ENCODE data around the gene LIMA1. TPM values are rescaled to one million over a fixed set of nuclear protein-coding genes. Genes with fewer than 3 reads are reported as not detected.
A peak's percentile ranks its signal among the peaks of the same experiment; 100 is the strongest.
"Not testable (repeated sequence)": the region's sequence is repeated elsewhere in the genome, so short reads cannot be mapped to it uniquely, and the experiment has no call there.

The LIMA1 gene
- total RNA-seq, 1 experiment from 2014 or later: 39.5 TPM

DNA sequence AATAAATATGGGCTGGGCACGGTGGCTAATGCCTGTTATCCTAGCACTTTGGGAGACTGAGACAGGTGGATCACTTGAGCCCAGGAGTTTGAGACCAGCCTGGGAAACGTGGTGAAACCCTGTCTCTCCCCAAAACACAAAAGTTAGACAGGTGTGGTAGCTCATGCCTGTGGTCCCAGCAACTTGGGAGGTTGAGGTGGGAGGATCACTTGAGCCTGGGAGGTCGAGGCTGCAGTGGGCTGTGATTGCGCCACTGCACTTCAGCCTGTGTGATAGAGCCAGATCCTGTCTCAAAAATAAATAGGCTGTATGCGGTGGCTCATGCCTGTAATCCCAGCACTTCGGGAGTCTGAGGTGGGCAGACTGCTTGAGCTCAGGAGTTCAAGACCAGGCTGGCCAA lies 135.3 kb downstream of the LIMA1 start:
- not testable (repeated sequence) for H3K9me2 ChIP-seq (replicated peaks; ENCODE audit: insufficient read depth, low read length); H2AFZ ChIP-seq (ENCODE audit: low read length); H3K27me3 ChIP-seq (ENCODE audit: low read length); H3K4me2 ChIP-seq (ENCODE audit: low read depth, low read length, poor library complexity, severe bottlenecking); H3K9me3 ChIP-seq (ENCODE audit: low read length); H3K9ac ChIP-seq (ENCODE audit: low read length); H4K20me1 ChIP-seq (ENCODE audit: insufficient read depth, low read depth, low read length); H3K4me3 ChIP-seq (ENCODE audit: low read length); DNase-seq; H3K36me3 ChIP-seq (ENCODE audit: insufficient read depth, low read length); H3K27ac ChIP-seq (ENCODE audit: low read length)
- Histone ChIP-seq H3K79me2 (ENCODE audit: low read length) (peaks cover 80% of the 10 kb centered on the region), H3K4me1 (ENCODE audit: low read length) (peaks cover 12% of the 10 kb centered on the region)

DNA sequence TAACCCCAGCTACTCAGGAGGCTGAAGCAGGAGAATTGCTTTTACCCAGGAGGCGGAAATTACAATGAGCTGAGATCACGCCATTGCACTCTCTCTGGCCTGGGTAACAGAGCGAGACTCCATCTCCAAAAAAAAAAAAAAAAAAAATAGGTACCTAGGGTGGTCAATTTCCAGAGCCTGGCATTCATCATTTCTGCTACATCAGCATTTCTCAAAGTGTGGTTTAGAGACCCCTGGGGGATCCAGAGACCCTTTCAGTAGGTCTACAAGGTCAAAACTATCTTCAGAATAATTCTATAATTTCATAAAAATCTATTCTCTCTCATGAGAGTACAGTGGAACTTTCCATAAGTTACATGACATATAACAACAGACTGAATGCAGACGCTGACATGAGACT lies 136.0 kb downstream of the LIMA1 start:
- Histone ChIP-seq H3K27me3 (ENCODE audit: low read length) (no peaks in the 10 kb centered on the region), H3K4me3 (ENCODE audit: low read length) (no peak overlapping the region), H4K20me1 (ENCODE audit: insufficient read depth, low read depth, low read length) (no peaks in the 10 kb centered on the region), H3K27ac (ENCODE audit: low read length) (no peak overlapping the region), H3K9me2 (replicated peaks; ENCODE audit: insufficient read depth, low read length) (no peaks in the 10 kb centered on the region), H3K36me3 (ENCODE audit: insufficient read depth, low read length) (peaks cover 4% of the 10 kb centered on the region; the same call in 1 of the 2 replicates), H3K4me1 (ENCODE audit: low read length) (peaks cover 12% of the 10 kb centered on the region), H2AFZ (ENCODE audit: low read length) (no peak overlapping the region), H3K9ac (ENCODE audit: low read length) (no peak overlapping the region), H3K9me3 (ENCODE audit: low read length) (no peaks in the 10 kb centered on the region), H3K4me2 (ENCODE audit: low read depth, low read length, poor library complexity, severe bottlenecking) (no peak overlapping the region), H3K79me2 (ENCODE audit: low read length) (peaks cover 79% of the 10 kb centered on the region)
- no peak for DNase-seq

DNA sequence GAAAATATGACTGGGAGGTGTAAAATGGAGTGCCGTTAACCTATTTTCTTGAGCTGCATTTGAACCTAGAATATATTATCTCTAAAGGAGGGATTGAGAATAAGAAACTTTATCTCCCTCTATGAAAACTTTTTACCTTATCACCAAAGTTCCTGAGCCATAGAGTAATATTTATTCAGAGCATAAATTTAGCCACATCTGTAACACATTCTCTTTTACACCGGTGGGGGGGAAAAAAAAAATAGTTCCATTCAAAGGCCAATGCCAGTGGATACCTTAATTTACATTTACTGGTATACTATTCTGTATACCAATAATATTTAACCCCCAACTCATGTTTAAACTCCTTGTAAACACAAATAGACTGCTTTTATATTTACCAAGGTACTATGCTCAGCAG lies 137.9 kb downstream of the LIMA1 start:
- Histone ChIP-seq H4K20me1 (ENCODE audit: insufficient read depth, low read depth, low read length) (no peaks in the 10 kb centered on the region), H3K4me1 (ENCODE audit: low read length) (peaks cover 3% of the 10 kb centered on the region), H3K79me2 (ENCODE audit: low read length) (peaks cover 60% of the 10 kb centered on the region), H3K4me2 (ENCODE audit: low read depth, low read length, poor library complexity, severe bottlenecking) (no peak overlapping the region), H3K27me3 (ENCODE audit: low read length) (no peaks in the 10 kb centered on the region), H3K9ac (ENCODE audit: low read length) (no peak overlapping the region), H3K36me3 (ENCODE audit: insufficient read depth, low read length) (peaks cover 6% of the 10 kb centered on the region), H3K27ac (ENCODE audit: low read length) (no peak overlapping the region), H2AFZ (ENCODE audit: low read length) (no peak overlapping the region), H3K9me3 (ENCODE audit: low read length) (no peaks in the 10 kb centered on the region), H3K9me2 (replicated peaks; ENCODE audit: insufficient read depth, low read length) (no peaks in the 10 kb centered on the region), H3K4me3 (ENCODE audit: low read length) (no peak overlapping the region)
- DNase-seq: no peak

DNA sequence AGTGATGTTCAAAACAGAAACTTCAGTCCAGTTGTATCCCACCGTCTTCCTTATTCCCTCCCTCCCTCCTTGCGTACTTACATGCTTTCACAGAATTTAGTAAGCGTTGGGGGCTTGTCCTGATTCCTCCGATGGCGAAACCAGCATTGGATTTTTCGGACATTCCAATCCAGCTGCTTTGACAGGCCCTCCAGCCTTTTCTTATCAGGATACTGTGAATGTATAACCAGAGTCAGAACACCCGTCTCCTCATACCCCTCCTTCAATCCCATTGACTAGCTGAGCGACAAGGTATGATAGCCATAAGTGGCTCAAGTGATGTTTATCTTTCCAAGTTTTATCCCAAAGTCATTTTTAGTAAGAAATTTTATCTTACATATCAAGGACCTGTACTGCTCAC lies 140.3 kb downstream of the LIMA1 start:
- Histone ChIP-seq H3K79me2 (ENCODE audit: low read length) (peaks cover 38% of the 10 kb centered on the region), H3K27ac (ENCODE audit: low read length) (no peak overlapping the region), H3K9me2 (replicated peaks; ENCODE audit: insufficient read depth, low read length) (no peaks in the 10 kb centered on the region), H3K4me3 (ENCODE audit: low read length) (no peak overlapping the region), H2AFZ (ENCODE audit: low read length) (no peak overlapping the region), H4K20me1 (ENCODE audit: insufficient read depth, low read depth, low read length) (no peaks in the 10 kb centered on the region), H3K9ac (ENCODE audit: low read length) (no peak overlapping the region), H3K27me3 (ENCODE audit: low read length) (no peaks in the 10 kb centered on the region), H3K4me1 (ENCODE audit: low read length) (no peaks in the 10 kb centered on the region), H3K9me3 (ENCODE audit: low read length) (no peaks in the 10 kb centered on the region), H3K36me3 (ENCODE audit: insufficient read depth, low read length) (peaks cover 7% of the 10 kb centered on the region), H3K4me2 (ENCODE audit: low read depth, low read length, poor library complexity, severe bottlenecking) (no peak overlapping the region)
- DNase-seq: no peak

- Histone ChIP-seq H2AFZ (ENCODE audit: low read length) (no peak overlapping the region), H3K9me3 (ENCODE audit: low read length) (no peaks in the 10 kb centered on the region), H3K27me3 (ENCODE audit: low read length) (no peaks in the 10 kb centered on the region), H3K27ac (ENCODE audit: low read length) (no peak overlapping the region), H3K4me3 (ENCODE audit: low read length) (no peak overlapping the region), H3K4me1 (ENCODE audit: low read length) (peaks cover 6% of the 10 kb centered on the region), H3K9ac (ENCODE audit: low read length) (no peak overlapping the region), H3K79me2 (ENCODE audit: low read length) (peaks cover 11% of the 10 kb centered on the region), H4K20me1 (ENCODE audit: insufficient read depth, low read depth, low read length) (no peaks in the 10 kb centered on the region), H3K9me2 (replicated peaks; ENCODE audit: insufficient read depth, low read length) (no peaks in the 10 kb centered on the region), H3K36me3 (ENCODE audit: insufficient read depth, low read length) (peaks cover 44% of the 10 kb centered on the region), H3K4me2 (ENCODE audit: low read depth, low read length, poor library complexity, severe bottlenecking) (no peak overlapping the region)
- peak; percentile 73 for DNase-seq
Observed at GRCh38 chr12:50132505-50133135, 150.7 kb downstream of the LIMA1 start.

DNA sequence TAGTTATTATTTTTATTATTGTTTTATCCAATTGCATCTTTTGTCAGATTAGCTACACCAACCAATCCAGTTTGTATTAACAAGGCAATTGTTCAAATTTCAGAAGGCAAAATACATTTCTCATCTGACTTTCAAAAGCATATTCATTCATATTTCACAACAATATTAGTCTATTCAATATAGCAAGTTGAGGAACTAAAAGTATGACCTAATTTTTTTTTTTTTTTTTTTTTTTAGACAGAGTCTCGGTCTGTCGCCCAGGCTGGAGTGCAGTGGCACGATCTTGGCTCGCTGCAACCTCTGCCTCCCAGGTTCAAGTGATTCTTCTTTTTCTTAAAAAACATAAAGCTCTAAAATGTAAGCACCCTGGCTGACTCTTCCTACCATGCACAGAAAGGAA lies 154.0 kb downstream of the LIMA1 start:
- H3K9ac ChIP-seq (ENCODE audit: low read length): no peak overlapping the region
- peaks cover 6% of the 10 kb centered on the region for H3K4me1 ChIP-seq (ENCODE audit: low read length)
- peaks cover 25% of the 10 kb centered on the region for H3K79me2 ChIP-seq (ENCODE audit: low read length)
- no peak overlapping the region for H3K27ac ChIP-seq (ENCODE audit: low read length)
- no peaks in the 10 kb centered on the region for H4K20me1 ChIP-seq (ENCODE audit: insufficient read depth, low read depth, low read length)
- H3K27me3 ChIP-seq (ENCODE audit: low read length): no peaks in the 10 kb centered on the region
- H2AFZ ChIP-seq (ENCODE audit: low read length): no peak overlapping the region
- H3K4me3 ChIP-seq (ENCODE audit: low read length): no peak overlapping the region
- H3K9me2 ChIP-seq (replicated peaks; ENCODE audit: insufficient read depth, low read length): no peaks in the 10 kb centered on the region
- H3K4me2 ChIP-seq (ENCODE audit: low read depth, low read length, poor library complexity, severe bottlenecking): no peak overlapping the region
- H3K9me3 ChIP-seq (ENCODE audit: low read length): no peaks in the 10 kb centered on the region
- no peak for DNase-seq
- H3K36me3 ChIP-seq (ENCODE audit: insufficient read depth, low read length): peaks cover 39% of the 10 kb centered on the region

DNA sequence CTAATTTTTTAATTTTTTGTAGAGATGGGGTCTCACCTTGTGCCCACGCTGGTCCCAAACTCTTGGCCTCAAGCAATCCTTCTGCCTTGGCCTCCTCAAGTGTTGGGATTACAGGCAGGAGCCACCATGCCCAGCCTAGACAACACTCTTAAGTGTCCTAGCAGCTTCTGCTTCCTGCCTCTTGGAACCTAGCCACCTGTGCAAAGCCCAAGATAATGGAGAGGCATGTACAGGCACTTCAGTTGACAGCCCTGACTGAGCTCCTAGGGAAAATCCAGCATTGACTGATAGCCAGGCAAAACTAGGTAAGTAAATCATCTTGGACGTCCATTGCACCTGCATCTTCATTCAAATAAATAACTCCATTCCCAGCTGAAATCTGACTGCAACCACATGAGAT lies 155.8 kb downstream of the LIMA1 start:
- Histone ChIP-seq H3K27me3 (ENCODE audit: low read length) (no peaks in the 10 kb centered on the region), H4K20me1 (ENCODE audit: insufficient read depth, low read depth, low read length) (no peaks in the 10 kb centered on the region), H3K4me3 (ENCODE audit: low read length) (no peak overlapping the region), H2AFZ (ENCODE audit: low read length) (no peak overlapping the region), H3K27ac (ENCODE audit: low read length) (no peak overlapping the region), H3K79me2 (ENCODE audit: low read length) (peaks cover 38% of the 10 kb centered on the region), H3K4me1 (ENCODE audit: low read length) (peaks cover 6% of the 10 kb centered on the region), H3K9ac (ENCODE audit: low read length) (no peak overlapping the region), H3K36me3 (ENCODE audit: insufficient read depth, low read length) (peaks cover 41% of the 10 kb centered on the region), H3K9me2 (replicated peaks; ENCODE audit: insufficient read depth, low read length) (no peaks in the 10 kb centered on the region), H3K4me2 (ENCODE audit: low read depth, low read length, poor library complexity, severe bottlenecking) (no peak overlapping the region), H3K9me3 (ENCODE audit: low read length) (no peaks in the 10 kb centered on the region)
- DNase-seq: no peak
